HG03095 (cell line): Measurements from ENCODE around the gene SBNO2.
"Not testable (repeated sequence)": the region's sequence is repeated elsewhere in the genome, so short reads cannot be mapped to it uniquely, and the experiment has no call there.

Source experiments
- ATAC-seq: cut with Tn5 transposase; IDR thresholded peaks from one replicate; pipeline ENCODE4 v1.9.1; 2021; ENCODE audit warnings: moderate library complexity; ENCODE audit not compliant: unreplicated experiment

SBNO2 gene

GRCh38 chr19:1123381-1123780, 50.7 kb downstream of the SBNO2 start:
- no peak for ATAC-seq

GRCh38 chr19:1122972-1123363, 51.1 kb downstream of the SBNO2 start:
- ATAC-seq = no peak

- no peak for ATAC-seq
These were observed 51.8 kb downstream of the SBNO2 start for GRCh38 chr19:1122021-1122971.

GRCh38 chr19:1121395-1121794, 52.7 kb downstream of the SBNO2 start:
- ATAC-seq = no peak

GRCh38 chr19:1119475-1120217, 54.4 kb downstream of the SBNO2 start:
- ATAC-seq = no peak

- ATAC-seq = no peak
These were observed 55.1 kb downstream of the SBNO2 start for GRCh38 chr19:1118999-1119398.

- no peak for ATAC-seq
These were observed 56.4 kb downstream of the SBNO2 start for GRCh38 chr19:1117654-1118053.

GRCh38 chr19:1116726-1117581, 57.1 kb downstream of the SBNO2 start:
- ATAC-seq = no peak

GRCh38 chr19:1115646-1116420, 58.2 kb downstream of the SBNO2 start:
- no peak for ATAC-seq

- ATAC-seq = not testable (repeated sequence)
These were observed 59.3 kb downstream of the SBNO2 start for GRCh38 chr19:1114728-1115127.

- no peak for ATAC-seq
These were observed 60.0 kb downstream of the SBNO2 start for GRCh38 chr19:1113986-1114483.

- ATAC-seq = no peak
These were observed 60.8 kb downstream of the SBNO2 start for GRCh38 chr19:1113030-1113985.

- no peak for ATAC-seq
These were observed 61.6 kb downstream of the SBNO2 start for GRCh38 chr19:1112268-1113029.

GRCh38 chr19:1111641-1112267, 62.3 kb downstream of the SBNO2 start:
- ATAC-seq = no peak

GRCh38 chr19:1110809-1111640, 63.0 kb downstream of the SBNO2 start:
- no peak for ATAC-seq

GRCh38 chr19:1109697-1110671, 64.1 kb downstream of the SBNO2 start:
- no peak for ATAC-seq
